ENCODE data around the gene PACS2.

DNA sequence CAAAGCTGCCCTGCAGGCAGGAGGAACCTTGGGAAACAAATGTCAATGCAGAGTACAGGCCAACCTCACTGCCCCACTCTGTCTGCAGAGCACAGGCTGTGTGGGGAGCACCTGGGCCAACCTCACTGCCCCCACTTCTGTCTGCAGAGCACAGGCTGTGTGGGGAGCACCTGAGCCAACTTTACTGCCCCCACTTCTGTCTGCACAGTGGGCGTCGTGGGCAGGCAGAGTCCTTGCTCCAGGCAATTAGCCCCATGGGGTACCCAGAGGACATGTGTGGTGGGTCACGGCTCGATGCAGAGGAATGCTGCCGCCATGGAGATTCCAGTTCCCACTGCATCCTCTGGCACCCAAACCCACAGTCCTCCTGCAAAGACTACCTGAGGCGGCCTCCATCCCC, 39.9 kb upstream of the PACS2 start:
- TF ChIP-seq CTCF (IDR thresholded peaks at IDR 0.05; ENCODE audit: poor library complexity) (no peak), EZH2 (IDR thresholded peaks at IDR 0.05; ENCODE audit: borderline replicate concordance) (no peak)
